GM23248 (cell line): Measurements from ENCODE around the gene AKAP7.

Experiments used
- EZH2 ChIP-seq: fragments of 200-600 bp; sonication (generic); IDR thresholded peaks from 2 replicates; pipeline ENCODE4 v1.6.1; 2018; ENCODE audit warnings: antibody characterized with exemption, mild to moderate bottlenecking; ENCODE audit not compliant: insufficient read depth, poor library complexity, severe bottlenecking
- EZH2phosphoT487 ChIP-seq: fragments of 200-600 bp; sonication (generic); IDR thresholded peaks from 2 replicates; pipeline ENCODE4 v1.6.1; 2018; ENCODE audit warnings: antibody characterized with exemption, moderate library complexity, mild to moderate bottlenecking, low read depth; ENCODE audit not compliant: insufficient read depth

GRCh38 chr6:131103901-131104300 is 31.4 kb upstream of the AKAP7 start:
- TF ChIP-seq EZH2, result no peak
- TF ChIP-seq EZH2phosphoT487, result no peak
